Kidney epithelial cell (primary cell): Measurements from ENCODE around the gene EIPR1. TPM values are rescaled to one million over a fixed set of nuclear protein-coding genes. Genes with fewer than 3 reads are reported as not detected.

Source experiments
- DNase-seq: peaks from one replicate; pipeline ENCODE4 v3.0.0-alpha.2; 2010; ENCODE audit warnings: low read depth
- H3K27me3 ChIP-seq: 2 replicates; pipeline ENCODE4 v1.6.0; 2011; ENCODE audit warnings: low read length; ENCODE audit not compliant: control insufficient read depth, insufficient read depth
- H3K36me3 ChIP-seq: 2 replicates; pipeline ENCODE4 v1.5.1; 2011; ENCODE audit warnings: low read length; ENCODE audit not compliant: control insufficient read depth, insufficient read depth
- H3K4me3 ChIP-seq: 2 replicates; pipeline ENCODE4 v1.5.1; 2011; ENCODE audit warnings: low read depth, mild to moderate bottlenecking, control low read depth, low read length
- total RNA-seq: library from RNA; depleted of rRNA; stranded (reverse); fragments of >200 nt; gene quantifications from 2 replicates; pipeline ENCODE4 v1.2.3, GENCODE V29; 2015
- TF ChIP-seq, protein P1 (sequence below): IDR thresholded peaks from 2 replicates; pipeline ENCODE4 v1.5.1; 2011; ENCODE audit warnings: mild to moderate bottlenecking, moderate library complexity, low read length, control low read depth, inconsistent platforms; ENCODE audit not compliant: insufficient read depth, poor library complexity, severe bottlenecking

EIPR1 gene
- total RNA-seq, 1 donor from 2014 or later: 67.2 TPM

DNA sequence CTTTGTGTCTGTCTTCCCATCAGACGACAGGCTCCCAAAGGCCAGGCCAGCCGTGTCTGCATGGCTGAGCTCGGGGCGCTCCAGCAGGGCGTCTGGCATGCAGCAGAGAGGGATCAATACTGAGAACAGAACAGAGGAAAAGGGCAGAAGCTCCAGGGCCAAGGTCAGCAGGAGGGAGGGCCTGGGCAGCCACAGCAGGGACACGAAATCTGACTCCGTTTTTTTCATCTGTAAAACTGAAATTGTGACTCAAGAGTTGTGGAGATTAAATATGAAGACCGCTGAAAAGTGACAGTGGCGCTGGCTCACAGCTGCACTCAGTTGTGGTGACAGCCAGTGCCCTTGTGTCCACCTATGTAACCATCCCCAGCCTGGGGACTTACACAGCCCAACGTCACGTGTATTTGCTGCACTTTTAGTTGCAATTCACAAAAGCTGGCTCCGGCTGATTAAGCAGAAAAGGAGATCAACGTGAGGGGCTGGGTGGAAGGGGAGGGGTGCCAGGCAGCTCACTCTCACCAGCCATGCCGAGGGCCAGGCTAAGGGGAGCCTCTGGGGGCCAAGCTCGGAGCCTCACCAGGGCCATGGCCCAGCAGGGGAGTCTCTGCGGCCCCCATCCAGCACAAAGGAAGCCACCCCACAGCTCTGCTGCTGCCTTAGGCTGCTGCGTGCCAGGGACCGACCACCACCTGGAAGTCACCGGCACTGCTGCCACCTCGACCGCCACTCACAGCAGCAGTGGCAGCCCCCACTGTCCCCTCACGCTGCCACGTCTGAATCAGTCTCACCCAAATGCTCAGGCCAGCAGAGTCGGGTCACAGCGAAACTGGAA is 74.7 kb downstream of the EIPR1 start:
- TF ChIP-seq, protein P1, sequence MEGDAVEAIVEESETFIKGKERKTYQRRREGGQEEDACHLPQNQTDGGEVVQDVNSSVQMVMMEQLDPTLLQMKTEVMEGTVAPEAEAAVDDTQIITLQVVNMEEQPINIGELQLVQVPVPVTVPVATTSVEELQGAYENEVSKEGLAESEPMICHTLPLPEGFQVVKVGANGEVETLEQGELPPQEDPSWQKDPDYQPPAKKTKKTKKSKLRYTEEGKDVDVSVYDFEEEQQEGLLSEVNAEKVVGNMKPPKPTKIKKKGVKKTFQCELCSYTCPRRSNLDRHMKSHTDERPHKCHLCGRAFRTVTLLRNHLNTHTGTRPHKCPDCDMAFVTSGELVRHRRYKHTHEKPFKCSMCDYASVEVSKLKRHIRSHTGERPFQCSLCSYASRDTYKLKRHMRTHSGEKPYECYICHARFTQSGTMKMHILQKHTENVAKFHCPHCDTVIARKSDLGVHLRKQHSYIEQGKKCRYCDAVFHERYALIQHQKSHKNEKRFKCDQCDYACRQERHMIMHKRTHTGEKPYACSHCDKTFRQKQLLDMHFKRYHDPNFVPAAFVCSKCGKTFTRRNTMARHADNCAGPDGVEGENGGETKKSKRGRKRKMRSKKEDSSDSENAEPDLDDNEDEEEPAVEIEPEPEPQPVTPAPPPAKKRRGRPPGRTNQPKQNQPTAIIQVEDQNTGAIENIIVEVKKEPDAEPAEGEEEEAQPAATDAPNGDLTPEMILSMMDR: no peak
- DNase-seq: no peak
- Histone ChIP-seq H3K4me3 (peak overlapping the region; percentile 10), H3K27me3 (no peaks in the 10 kb centered on the region), H3K36me3 (no peaks in the 10 kb centered on the region)

DNA sequence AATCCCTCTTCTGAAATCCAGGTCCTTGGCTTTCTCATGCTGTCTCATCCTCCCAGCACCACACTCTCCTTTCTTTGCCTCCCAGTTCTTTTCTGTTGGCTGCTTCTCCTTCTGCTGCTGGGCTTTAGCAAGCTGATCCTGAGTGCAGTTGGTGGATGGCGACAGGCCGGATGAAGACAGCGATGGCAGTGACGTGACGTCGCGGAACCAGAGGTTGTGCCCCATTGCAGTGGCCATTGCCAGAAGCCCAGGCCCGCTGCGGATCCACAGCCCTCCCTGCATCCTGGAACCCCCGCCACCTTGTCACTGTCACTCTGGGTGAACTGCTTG is 75.2 kb downstream of the EIPR1 start:
- TF ChIP-seq, protein P1: no peak
- DNase-seq: no peak
- H3K27me3 ChIP-seq: no peaks in the 10 kb centered on the region
- no peaks in the 10 kb centered on the region for H3K36me3 ChIP-seq
- H3K4me3 ChIP-seq: no peak overlapping the region

DNA sequence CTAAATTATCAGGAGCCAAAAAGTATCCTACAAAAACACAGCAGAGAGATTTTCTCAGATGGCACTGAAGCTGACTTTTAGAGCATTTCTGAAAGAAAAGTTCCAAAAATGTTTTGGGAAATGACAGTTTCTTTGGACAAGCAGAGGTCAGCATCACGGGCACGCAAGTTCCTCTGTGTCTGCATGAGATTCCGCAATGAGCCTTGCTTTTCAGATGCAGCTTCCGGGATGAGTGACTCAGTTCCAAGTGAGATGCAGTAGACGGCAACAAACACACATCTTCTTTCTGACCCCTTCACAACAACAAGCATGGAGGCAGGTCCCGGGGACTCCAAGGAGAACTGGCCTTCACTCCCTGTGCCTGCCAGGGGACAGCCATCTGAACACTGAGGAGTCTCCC is 76.6 kb downstream of the EIPR1 start:
- H3K27me3 ChIP-seq: no peaks in the 10 kb centered on the region
- H3K36me3 ChIP-seq: no peaks in the 10 kb centered on the region
- no peak overlapping the region for H3K4me3 ChIP-seq
- no peak for DNase-seq
- TF ChIP-seq, protein P1: no peak

DNA sequence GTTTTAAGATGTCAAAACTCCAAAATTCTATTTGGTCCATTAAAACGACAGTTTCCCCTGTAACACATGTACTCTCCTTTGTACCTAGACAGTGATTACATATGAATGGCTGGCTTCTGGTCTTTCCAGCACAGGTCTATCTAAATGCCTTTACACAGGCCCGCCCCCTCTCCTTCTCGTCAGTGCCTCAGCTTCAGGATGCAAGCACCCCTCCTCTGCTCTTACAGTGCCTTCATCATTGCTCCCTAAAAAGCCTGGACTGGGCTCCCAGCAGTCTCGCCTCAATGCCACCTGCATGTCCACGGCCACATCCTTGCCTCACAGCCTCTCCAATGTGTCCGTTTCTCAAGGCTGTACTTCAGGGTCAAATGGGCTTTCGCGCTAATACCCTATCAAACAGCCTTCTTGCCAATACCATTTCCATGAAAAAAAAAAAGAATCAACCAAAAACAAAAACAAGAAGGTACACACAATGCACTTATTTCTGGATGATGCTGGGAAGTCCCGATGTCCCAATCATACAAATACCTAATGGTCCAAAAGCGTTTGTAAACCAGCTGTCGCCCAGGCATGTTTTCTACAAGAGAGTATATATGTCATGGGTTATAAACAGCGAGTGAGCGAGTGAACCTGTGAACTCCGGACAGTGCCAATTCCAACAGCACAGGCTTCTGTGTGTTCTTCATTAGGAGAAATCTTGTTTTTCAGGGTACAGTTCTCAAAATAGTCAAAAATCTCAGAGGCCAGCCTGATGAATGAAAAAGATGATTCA is 77.2 kb downstream of the EIPR1 start:
- TF ChIP-seq, protein P1: no peak
- DNase-seq: no peak
- Histone ChIP-seq H3K36me3 (no peaks in the 10 kb centered on the region), H3K27me3 (no peaks in the 10 kb centered on the region), H3K4me3 (no peak overlapping the region)

DNA sequence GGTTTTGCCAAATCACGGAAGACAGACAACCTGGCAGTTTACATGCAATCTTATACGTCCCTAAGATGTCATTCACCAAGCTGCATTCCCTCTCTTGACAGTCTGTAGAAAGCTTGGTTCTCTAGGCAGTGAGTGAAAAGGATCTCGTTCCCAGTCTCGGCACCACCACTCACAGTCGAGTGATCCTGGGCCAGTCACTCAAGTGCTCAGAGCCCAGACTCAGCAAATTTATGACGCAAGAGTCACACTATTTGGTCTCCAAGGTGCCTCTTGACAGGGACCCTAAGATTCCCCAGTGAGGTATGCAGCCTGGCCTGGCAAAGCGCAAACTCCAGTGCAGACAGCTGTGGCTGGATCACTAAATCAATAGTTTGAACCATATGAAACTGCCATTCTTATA is 77.9 kb downstream of the EIPR1 start:
- TF ChIP-seq, protein P1: no peak

More for the DNA sequence above, 77.9 kb downstream of the EIPR1 start:
- DNase-seq: no peak
- Histone ChIP-seq H3K4me3 (no peak overlapping the region), H3K36me3 (no peaks in the 10 kb centered on the region), H3K27me3 (no peaks in the 10 kb centered on the region)
